Activated T-cell treated with anti-CD3 and anti-CD28 coated beads, Interleukin-2, amount 50 U/mL, for 72 hours (primary cell): ENCODE results near the gene NPBWR2. TPM values are rescaled to one million over a fixed set of nuclear protein-coding genes. Genes with fewer than 3 reads are reported as not detected.

Source experiments
- ATAC-seq, 2 donors: fragments of 150-1000 bp; cut with Tn5 transposase; replicated peaks in 1 of 2; 2 replicates each; pipeline ENCODE4 v1.10.0; 2021; ENCODE audit warnings: moderate library complexity in 2 of 2, mild to moderate bottlenecking in 1 of 2
- DNase-seq, 2 donors: peaks; one replicate each; pipeline ENCODE4 v3.0.0; 2021 to 2022; ENCODE audit warnings: mixed read lengths in 1 of 2
- H3K27ac Mint-ChIP-seq: one replicate; pipeline ENCODE4 v1.8.0; 2022; ENCODE audit warnings: mild to moderate bottlenecking, moderate library complexity, mixed read lengths
- H3K27me3 Mint-ChIP-seq: one replicate; pipeline ENCODE4 v1.8.0; 2022; ENCODE audit warnings: low read depth, mixed read lengths
- H3K36me3 Mint-ChIP-seq, 2 donors: one replicate each; pipeline ENCODE4 v1.8.0; 2022; ENCODE audit warnings: mixed read lengths in 2 of 2, mild to moderate bottlenecking in 1 of 2; ENCODE audit not compliant: insufficient read depth in 2 of 2
- H3K4me1 Mint-ChIP-seq: one replicate; pipeline ENCODE4 v1.8.0; 2022; ENCODE audit warnings: low read depth, mixed read lengths
- H3K4me3 Mint-ChIP-seq, 2 donors: one replicate each; pipeline ENCODE4 v1.8.0; 2022; ENCODE audit warnings: mild to moderate bottlenecking in 2 of 2, mixed read lengths in 2 of 2, moderate library complexity in 2 of 2
- H3K9me3 Mint-ChIP-seq, 2 donors: one replicate each; pipeline ENCODE4 v1.8.0; 2022; ENCODE audit warnings: mixed read lengths in 2 of 2
- total RNA-seq, 2 donors: library from RNA; stranded (reverse); gene quantifications; one replicate each; pipeline ENCODE4 v1.2.3, GENCODE V29; 2022

The NPBWR2 gene
- total RNA-seq, 2 donors from 2014 or later, result not detected

- Mint-ChIP-seq H3K4me3 (peak overlapping the region; percentile 94 to 95), H3K36me3 (no peaks in the 10 kb centered on the region), H3K4me1 (peaks cover 40% of the 10 kb centered on the region), H3K27ac (peak overlapping the region; percentile 44), H3K27me3 (no peaks in the 10 kb centered on the region), H3K9me3 (no peaks in the 10 kb centered on the region)
- DNase-seq (no peak), ATAC-seq (no peak)
Observed at GRCh38 chr20:64078934-64079272, 28.5 kb downstream of the NPBWR2 start.

DNA sequence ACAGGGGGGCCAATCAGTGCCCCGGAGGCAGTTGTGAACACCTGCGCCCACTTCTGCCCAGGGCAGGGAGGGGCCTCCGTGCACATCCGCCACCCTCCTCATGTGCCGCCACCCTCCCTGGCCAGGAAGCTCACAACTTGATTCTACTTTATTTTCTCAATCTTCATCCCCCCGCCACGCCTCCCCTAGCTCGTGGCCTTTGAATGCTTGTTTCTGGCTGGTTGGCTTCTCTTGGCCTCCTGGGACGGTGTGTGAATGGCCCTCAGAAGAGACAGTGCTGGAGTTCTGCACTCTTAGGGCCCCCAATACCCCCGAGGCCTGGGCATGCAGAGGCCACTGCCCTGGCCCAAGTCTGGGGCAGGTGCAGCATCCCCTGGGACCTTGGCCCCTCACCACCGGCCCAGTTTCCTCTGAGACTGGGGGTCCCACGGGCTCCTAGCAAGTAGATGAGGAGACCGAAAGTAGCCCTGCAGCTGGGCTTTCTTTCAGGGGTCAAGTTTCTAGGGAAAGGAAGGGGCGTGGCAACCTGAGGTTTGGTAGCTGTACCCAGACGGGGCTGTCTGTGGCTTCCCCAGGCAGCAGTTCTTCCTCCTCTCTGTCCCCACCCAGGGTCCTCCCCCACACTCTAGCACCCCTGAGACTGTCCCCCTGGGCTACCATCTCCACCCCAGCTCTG, 29.4 kb downstream of the NPBWR2 start:
- ATAC-seq, result peak; percentile 43 to 53
- Mint-ChIP-seq H3K4me1 (peaks cover 36% of the 10 kb centered on the region), H3K27ac (peak overlapping the region; percentile 74), H3K36me3 (no peaks in the 10 kb centered on the region), H3K27me3 (no peaks in the 10 kb centered on the region), H3K4me3 (peak overlapping the region; percentile 94 to 95), H3K9me3 (no peaks in the 10 kb centered on the region)
- DNase-seq, result peak; percentile 62 to 64

- H3K4me1 Mint-ChIP-seq, result peaks cover 31% of the 10 kb centered on the region
- H3K9me3 Mint-ChIP-seq, result no peaks in the 10 kb centered on the region
- ATAC-seq, result no peak
- peak overlapping the region; percentile 94 to 95 for H3K4me3 Mint-ChIP-seq
- H3K27ac Mint-ChIP-seq, result no peak overlapping the region
- no peaks in the 10 kb centered on the region for H3K27me3 Mint-ChIP-seq
- DNase-seq, result no peak
- H3K36me3 Mint-ChIP-seq, result no peaks in the 10 kb centered on the region
Observed at GRCh38 chr20:64077541-64077875, 29.9 kb downstream of the NPBWR2 start.

- peak; percentile 18 to 35 for ATAC-seq
- Mint-ChIP-seq H3K27ac (peak overlapping the region; percentile 87), H3K27me3 (no peaks in the 10 kb centered on the region)
Observed at GRCh38 chr20:64077094-64077493, 30.3 kb downstream of the NPBWR2 start.

DNA sequence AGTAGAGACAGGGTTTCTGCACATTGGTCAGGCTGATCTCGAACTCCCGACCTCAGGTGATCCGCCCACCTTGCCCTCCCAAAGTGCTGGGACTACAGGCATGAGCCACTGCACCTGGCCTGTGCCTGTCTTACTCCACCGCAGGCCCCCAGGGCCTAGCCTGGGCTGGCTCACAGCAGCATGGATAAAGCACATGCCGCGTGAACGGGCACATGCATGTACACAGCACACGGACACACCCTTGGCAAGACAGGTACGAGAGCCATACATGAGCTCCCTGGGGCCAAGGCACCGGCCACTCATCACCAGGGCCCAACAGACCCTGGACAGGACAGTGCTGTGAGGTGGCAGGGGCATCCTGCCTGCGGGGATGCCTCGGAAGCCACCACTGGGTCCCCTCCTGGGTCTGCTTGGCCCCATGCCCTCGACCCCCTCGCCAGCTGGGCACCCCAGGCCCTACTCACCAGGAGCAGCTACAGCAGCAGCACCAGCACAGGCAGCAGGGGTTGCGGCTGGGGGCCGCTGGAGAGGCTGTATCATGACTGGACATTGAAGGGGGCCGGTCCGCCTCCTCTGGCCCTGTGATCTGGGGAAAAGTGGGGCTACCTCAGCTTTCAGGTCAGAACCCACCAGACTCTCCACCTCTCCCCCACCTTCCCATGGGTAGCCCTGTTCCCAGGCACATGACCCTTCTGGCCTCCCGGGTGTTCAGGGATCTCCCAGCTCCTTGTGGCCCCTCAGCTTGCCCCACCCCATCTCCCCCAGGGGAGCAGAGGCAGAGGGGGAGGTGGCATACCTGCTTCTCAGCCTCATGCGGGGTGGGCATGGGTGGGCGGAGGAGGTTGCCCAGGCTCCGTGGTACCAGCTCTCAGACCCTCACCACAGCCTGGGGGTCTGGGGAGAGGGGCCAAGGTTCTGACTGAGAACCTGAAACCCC, 31.0 kb downstream of the NPBWR2 start:
- Mint-ChIP-seq H3K4me3 (peak overlapping the region; percentile 31 to 95), H3K27ac (no peak overlapping the region), H3K9me3 (no peaks in the 10 kb centered on the region), H3K4me1 (peaks cover 20% of the 10 kb centered on the region), H3K36me3 (peaks cover 0 to 2% of the 10 kb centered on the region in 2 donors), H3K27me3 (no peaks in the 10 kb centered on the region)
- DNase-seq (no peak), ATAC-seq (no peak)

More at GRCh38 chr20:64077094-64077493, 30.3 kb downstream of the NPBWR2 start:
- H3K9me3 Mint-ChIP-seq, result no peaks in the 10 kb centered on the region
- DNase-seq, result peak; percentile 49 to 58
- peak overlapping the region; percentile 94 to 95 for H3K4me3 Mint-ChIP-seq
- H3K36me3 Mint-ChIP-seq, result peaks cover 0 to 2% of the 10 kb centered on the region in 2 donors
- peaks cover 26% of the 10 kb centered on the region for H3K4me1 Mint-ChIP-seq

DNA sequence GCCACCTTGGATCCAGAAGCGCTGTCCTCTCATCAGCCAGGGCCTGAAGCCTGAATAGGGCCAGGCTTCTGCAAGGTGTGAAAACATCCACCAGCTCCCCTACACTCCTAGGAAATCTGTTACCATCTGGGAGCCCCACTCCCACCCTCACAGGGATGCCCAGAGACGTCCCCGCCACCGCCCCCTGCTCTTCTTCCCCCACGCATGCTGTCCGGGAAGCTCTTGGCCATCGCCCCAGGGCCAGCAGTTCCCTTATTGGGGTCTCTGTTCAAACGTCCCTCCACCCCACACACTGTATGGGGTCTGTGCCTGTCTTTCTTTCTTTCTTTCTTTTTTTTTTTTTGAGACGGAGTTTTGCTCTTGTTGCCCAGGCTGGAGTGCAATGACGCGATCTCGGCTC, 31.8 kb downstream of the NPBWR2 start:
- Mint-ChIP-seq H3K27ac (no peak overlapping the region), H3K9me3 (no peaks in the 10 kb centered on the region), H3K36me3 (peaks cover 0 to 2% of the 10 kb centered on the region in 2 donors), H3K4me3 (no peak overlapping the region), H3K4me1 (peaks cover 20% of the 10 kb centered on the region), H3K27me3 (no peaks in the 10 kb centered on the region)
- no peak for DNase-seq
- ATAC-seq, result no peak

- Mint-ChIP-seq H3K9me3 (no peaks in the 10 kb centered on the region), H3K4me1 (peaks cover 20% of the 10 kb centered on the region), H3K27ac (no peak overlapping the region), H3K27me3 (no peaks in the 10 kb centered on the region), H3K4me3 (no peak overlapping the region), H3K36me3 (peaks cover 0 to 2% of the 10 kb centered on the region in 2 donors)
- DNase-seq (no peak), ATAC-seq (no peak)
Observed at GRCh38 chr20:64074963-64075362, 32.4 kb downstream of the NPBWR2 start.

DNA sequence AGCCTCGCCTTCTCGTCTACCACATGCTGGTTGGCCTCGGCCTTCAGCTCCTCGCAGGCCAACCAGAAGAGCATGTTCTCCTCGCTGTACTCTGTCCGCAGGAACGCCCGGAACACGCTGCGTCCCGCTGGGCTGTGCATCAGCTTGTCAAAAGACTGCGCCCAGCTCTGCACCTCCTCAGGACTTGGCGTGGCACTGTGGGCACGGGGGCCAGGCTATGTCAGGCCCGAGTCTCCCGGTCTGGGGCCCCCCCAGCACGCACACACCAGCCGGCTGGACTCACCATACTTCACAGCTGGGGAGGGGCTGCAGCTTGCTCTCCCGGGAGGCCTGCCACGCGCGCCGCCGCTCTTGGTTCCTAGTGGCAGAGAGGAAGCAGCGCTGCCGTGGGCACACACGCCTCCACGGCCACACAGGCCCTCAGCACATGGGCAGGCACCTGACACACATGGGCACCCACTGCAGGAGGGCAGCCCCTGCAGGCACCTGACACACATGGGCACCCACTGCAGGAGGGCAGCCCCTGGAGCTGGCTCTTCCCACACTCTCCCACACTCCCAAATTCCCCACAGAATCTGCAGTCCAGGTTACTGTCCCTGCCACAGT, 33.1 kb downstream of the NPBWR2 start:
- no peaks in the 10 kb centered on the region for H3K27me3 Mint-ChIP-seq
- ATAC-seq, result no peak
- H3K27ac Mint-ChIP-seq, result no peak overlapping the region
- H3K9me3 Mint-ChIP-seq, result no peaks in the 10 kb centered on the region
- H3K4me3 Mint-ChIP-seq, result no peak overlapping the region
- no peak for DNase-seq
- peaks cover 0 to 2% of the 10 kb centered on the region in 2 donors for H3K36me3 Mint-ChIP-seq
- H3K4me1 Mint-ChIP-seq, result peaks cover 20% of the 10 kb centered on the region

GRCh38 chr20:64073476-64074183, 33.7 kb downstream of the NPBWR2 start:
- Mint-ChIP-seq H3K27ac (no peak overlapping the region), H3K9me3 (no peaks in the 10 kb centered on the region), H3K27me3 (no peaks in the 10 kb centered on the region), H3K4me1 (peaks cover 14% of the 10 kb centered on the region), H3K4me3 (no peak overlapping the region), H3K36me3 (peaks cover 0 to 2% of the 10 kb centered on the region in 2 donors)
- no peak for ATAC-seq
- no peak for DNase-seq

DNA sequence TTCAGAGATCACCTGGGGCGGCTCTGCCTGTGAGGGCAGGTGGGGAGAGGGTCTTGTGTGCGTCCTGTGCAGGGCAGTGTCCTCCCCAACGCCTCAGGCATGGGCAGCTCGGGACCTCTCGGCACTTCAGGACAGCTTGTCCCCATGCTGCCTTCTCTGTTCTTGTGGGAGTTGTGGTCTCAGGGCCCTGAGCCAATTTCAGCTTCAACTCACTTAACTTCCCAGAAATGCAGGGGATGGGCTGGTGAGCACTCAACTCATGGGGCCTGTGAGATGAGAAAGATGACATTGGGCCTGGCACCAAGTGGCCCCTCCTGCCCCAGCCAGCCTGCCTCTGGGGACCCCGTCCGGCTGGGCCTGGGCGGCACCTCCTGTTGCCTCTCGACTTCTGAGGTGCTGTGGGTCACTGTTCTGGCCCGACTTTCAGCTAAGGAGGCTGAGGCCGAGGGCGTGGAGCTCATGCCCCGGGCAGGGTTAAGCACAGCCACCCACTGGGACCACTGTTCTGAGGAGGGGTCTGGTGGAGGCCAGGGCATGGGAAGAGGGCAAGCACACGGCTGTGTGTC, 34.8 kb downstream of the NPBWR2 start:
- peaks cover 7% of the 10 kb centered on the region for H3K4me1 Mint-ChIP-seq
- H3K9me3 Mint-ChIP-seq, result no peaks in the 10 kb centered on the region
- no peak for DNase-seq
- peaks cover 0 to 2% of the 10 kb centered on the region in 2 donors for H3K36me3 Mint-ChIP-seq
- H3K27me3 Mint-ChIP-seq, result no peaks in the 10 kb centered on the region
- H3K27ac Mint-ChIP-seq, result no peak overlapping the region
- ATAC-seq, result no peak
- no peak overlapping the region for H3K4me3 Mint-ChIP-seq

DNA sequence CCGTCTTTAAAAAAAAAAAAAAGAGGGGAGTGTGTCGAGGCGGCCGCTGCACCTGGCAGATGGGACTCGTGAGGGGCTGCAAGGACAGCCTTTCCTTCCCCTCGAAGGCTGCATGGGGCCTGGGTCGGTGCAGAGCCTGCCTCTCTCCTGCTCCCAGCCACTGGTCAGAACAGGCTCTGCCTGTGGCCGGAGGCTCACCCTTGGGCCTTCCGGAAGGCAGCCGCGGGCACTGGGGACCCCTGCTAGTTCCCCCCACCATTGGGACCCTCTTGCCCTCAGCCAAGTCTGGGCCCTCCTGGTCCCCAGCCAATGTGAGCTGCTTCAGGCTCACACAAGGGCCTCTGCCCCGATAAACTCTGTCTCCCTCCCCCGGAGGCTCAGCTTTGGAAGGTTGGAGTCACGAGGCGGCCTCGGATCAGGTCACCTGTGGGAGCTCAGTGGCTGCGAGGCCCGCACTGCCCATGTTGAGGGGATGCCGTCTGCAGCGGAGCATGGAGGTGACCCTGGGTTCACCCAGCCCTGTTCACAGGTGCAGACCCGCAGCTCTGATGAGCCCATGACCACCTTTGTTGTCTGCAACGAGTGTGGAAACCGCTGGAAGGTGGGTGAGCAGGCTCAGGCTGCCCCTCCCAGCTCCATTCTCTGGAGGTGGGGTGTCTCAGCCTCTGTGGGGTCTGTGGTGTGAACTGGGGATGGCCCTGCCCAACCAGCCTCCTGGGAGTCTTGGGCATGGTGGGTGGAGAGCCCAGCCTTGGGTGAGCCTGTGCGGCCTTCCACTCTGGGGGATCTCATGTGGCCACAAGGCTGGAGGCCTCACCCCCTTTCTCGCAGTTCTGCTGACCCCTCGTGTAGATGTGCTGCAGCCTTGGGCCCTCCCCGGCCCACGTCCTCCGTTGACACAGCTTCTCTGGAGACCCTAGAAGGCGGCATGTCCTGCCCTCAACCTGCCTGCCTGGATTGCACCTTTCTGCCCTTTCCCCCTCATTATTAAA, 35.7 kb downstream of the NPBWR2 start:
- DNase-seq, result no peak
- H3K4me1 Mint-ChIP-seq, result peaks cover 15% of the 10 kb centered on the region
- H3K27me3 Mint-ChIP-seq, result no peaks in the 10 kb centered on the region
- H3K27ac Mint-ChIP-seq, result no peak overlapping the region
- H3K36me3 Mint-ChIP-seq, result peaks cover 0 to 2% of the 10 kb centered on the region in 2 donors
- ATAC-seq, result no peak
- no peaks in the 10 kb centered on the region for H3K9me3 Mint-ChIP-seq
- H3K4me3 Mint-ChIP-seq, result no peak overlapping the region
